Activated CD4-positive, alpha-beta T cell treated with anti-CD3 and anti-CD28 coated beads, Interleukin-2, Interleukin-4, amounts not matched to agents 100 ng/mL and 50 ng/mL, durations not matched to agents 16 hours and 8 hours (primary cell): ENCODE data around the gene RPL7A.

Experiments used
- DNase-seq: peaks from one replicate; pipeline ENCODE4 v3.0.0-alpha.2; 2020; ENCODE audit warnings: low spot score

The RPL7A gene

GRCh38 chr9:133347515-133347984, 468 bp upstream of the RPL7A start:
- no peak for DNase-seq

DNA sequence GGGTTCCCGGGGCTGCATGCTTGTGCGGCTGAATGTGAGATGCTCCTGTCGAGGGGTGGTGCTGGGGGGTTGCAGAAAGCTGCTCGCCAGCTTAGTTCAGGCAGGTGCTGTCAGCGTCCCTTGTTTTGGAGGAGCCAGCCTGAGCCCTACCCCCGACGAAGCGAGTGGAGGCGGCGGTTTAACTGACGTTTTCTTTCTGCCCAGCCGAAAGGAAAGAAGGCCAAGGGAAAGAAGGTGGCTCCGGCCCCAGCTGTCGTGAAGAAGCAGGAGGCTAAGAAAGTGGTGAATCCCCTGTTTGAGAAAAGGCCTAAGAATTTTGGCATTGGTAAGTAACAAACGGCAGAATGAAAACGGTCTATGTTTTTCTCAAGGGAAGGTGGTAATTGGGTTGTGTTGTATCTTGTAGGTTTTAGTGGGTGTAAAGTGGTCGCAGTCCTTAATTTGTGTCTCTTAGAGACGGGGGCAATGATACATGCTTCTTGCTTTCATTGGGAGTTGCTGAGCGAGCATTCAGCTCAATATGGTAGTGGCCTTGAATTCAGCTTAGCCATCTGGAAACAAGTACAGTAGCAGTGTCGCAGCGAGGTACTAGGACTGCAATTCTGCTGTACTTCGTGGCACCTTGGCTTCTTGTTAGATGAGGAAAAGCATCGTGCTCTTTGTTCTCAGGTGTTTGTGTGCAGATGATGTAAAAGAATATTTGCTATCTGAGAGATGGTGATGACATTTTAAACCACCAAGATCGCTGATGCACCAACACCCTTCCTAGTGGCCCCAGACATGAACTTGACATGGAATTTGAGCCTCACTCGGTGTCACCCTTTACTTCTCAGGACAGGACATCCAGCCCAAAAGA, 928 bp downstream of the RPL7A start:
- DNase-seq, result no peak

DNA sequence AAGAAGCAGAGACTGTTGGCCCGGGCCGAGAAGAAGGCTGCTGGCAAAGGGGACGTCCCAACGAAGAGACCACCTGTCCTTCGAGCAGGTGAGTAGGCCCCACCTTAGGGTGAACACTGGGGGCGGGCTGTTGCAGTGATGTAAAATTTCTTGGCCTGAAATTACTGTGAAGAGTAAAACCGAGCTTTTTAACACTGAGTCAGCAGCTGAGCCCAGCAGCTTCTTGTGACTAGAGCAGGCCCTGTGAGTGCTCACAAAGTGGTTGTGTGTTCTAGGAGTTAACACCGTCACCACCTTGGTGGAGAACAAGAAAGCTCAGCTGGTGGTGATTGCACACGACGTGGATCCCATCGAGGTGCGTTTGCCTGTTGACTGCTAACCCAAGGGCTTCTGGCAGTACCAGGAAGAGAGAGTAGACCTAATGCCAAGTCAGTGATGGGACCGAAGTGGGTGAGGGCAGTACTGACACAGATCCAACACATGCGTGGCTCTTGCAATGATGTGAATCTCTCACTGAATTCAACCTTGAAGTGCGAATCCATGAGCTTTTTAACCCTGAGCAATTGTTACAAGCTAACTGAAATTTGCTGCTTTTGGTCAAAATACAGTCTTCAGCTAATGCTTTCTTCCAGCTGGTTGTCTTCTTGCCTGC, 2.1 kb downstream of the RPL7A start:
- no peak for DNase-seq

- DNase-seq, result no peak
Measured at GRCh38 chr9:133351526-133351907, 3.5 kb downstream of the RPL7A start.

DNA sequence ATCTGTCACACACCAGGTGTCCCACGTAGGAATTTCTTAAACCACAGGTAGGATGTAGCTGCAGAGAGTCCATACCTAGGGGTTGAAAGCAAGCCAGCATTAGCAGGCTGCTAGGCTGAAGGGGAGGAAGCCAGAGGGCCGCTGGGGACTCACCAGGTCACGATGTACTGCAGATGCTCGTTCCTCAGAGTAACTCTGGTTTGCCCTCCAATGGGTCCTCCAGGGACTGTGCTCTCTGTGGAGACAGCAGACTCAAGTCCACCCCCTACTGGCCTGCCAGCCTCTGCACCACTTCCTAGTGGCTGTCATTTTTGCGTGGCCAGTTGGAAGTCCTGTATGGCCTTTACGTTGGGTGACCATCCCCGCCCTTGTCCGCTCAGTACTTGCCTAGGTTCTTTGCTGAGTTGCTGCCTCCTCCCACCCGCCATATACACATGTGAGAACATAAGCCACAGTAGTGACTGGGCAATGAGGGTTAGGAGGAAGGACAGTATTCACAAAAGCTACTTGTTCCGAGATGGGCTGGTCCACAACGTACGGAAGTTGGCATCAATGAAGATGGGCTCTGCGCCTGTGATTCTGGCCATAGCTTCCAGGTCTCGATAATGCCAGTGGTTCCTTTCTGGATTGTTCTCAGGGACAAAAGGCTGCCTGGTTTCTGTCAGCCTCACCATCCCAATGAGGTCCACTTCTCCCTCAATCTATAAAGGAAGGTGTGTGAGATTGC, 4.1 kb downstream of the RPL7A start:
- peak; percentile 68 for DNase-seq

DNA sequence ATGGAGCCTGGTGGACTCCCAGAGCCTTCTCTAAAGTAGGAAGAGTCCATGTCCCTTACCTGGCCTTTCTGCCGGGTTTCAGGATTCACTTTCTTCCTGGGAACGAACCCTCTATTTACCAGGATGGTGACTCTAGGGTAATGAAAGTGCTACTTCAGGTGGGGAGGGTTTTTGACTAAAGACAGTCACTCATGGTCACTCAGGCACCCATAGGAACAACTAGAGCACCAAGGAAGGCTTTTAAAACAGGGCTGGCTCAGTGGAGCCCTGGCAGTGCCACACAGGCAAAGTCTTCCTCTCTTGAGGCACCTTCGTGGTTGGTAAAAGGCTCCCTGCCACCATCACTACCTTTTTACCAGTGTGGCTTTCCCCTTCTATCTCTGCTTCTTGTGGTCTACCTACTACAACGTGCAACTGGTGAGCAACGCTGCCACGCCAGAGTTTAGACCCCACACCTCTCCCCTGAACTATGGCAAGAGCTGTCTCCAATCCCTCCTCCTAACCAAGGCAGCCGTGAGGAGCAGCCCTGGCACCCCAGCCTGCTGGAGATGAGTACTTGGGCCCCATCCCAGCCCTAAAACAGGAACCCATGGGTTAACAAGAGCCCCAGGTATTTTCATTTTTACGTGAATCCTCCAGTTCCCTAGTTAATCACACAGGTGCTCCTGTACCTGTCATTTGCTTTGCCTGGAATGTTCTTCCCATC, 4.8 kb downstream of the RPL7A start:
- DNase-seq, result no peak

DNA sequence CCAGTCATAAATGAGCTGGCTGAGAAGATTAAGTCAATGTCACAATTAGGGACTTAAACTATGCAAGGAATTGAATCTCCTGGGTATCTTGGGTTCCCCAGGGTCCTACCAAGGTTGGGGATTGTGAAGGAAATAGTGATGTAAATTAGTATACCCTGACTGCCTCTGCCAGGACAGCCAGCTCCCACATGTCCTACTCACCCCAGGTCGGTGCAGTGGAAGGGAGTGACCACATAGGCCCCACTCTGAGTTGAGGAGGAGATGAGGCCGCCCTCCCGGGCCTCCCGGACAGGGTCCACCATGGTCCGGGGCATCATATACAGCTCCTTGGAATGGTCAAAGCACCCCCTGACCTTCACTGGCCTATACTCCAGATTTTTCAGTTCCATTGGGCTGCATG, 5.5 kb downstream of the RPL7A start:
- no peak for DNase-seq

DNA sequence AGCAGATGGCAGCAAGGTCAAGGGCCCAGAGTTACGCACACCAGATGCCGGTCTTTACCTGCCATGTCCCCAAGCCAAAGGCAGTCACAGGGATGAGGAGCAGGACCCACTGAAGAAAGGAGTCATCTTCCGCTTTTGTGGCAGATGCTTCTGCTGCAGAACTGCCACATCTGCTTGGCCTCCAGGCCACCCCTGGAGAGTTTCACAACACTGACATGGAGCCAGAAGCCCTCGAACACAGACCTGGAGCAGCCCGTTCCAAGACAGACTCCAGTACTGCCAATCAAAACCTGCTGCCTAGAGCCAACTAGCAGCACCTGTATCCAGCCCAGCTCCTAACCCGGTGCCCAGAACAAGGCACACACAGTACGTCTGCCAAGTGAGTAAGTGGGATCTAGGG, 6.7 kb downstream of the RPL7A start:
- DNase-seq, result no peak

- DNase-seq, result no peak
Measured at GRCh38 chr9:133355881-133356357, 7.9 kb downstream of the RPL7A start.

DNA sequence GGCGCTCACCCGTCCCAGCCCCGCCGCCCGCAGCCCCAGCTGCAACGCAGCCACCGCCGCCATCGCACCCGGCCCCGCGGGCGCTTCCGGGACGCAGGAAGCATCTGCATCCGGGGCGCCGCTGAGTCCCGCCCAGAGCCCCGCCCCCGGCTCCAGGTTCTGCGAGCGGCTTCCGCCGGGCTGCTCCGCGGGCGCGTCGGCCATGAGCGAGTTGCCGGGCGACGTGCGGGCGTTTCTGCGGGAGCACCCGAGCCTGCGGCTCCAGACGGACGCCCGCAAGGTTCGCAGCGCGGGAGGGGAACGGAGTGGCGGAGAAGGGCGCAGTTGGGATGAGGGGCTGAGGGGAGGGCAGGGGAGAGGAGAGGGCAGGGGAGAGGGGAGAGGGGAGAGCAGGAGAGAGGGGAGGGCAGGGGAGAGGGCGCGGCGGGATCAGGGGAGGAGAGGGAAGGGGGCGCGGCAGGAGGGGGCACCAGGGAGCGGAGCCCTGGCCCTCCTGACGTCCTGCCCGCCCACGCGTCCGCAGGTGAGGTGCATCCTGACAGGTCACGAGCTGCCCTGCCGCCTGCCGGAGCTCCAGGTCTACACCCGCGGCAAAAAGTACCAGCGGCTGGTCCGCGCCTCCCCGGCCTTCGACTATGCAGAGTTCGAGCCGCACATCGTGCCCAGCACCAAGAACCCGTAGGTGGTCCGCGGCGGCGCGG, 8.5 kb downstream of the RPL7A start, which contains the start of the genes SURF1 and SURF2:
SURF1 (minus strand) TSS at position 97 of the 701 bp plus-strand sequence; CDS start at position 63, 34 bp downstream.
SURF2 (plus strand) TSS at position 160 of the 701 bp plus-strand sequence; CDS start at position 203, 43 bp downstream.
- peak; percentile 89 for DNase-seq

DNA sequence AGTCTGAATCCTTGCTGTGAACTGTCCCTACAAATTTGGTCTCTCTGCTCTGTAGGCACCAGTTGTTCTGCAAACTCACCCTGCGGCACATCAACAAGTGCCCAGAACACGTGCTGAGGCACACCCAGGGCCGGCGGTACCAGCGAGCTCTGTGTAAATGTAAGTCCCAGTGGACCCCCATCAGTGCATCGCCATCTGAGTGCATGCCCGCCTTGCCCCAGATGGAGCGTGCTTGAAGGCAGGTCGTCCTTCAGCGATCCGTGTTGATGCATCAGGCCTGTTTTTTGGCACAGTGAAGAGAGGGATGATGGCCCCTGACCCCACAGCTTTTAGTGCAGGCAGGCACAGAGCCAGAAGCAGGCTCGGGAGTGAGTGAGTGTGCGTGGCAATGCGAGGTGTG, 9.6 kb downstream of the RPL7A start:
- no peak for DNase-seq

- DNase-seq, result no peak
Measured at GRCh38 chr9:133359399-133360175, 11.6 kb downstream of the RPL7A start.

DNA sequence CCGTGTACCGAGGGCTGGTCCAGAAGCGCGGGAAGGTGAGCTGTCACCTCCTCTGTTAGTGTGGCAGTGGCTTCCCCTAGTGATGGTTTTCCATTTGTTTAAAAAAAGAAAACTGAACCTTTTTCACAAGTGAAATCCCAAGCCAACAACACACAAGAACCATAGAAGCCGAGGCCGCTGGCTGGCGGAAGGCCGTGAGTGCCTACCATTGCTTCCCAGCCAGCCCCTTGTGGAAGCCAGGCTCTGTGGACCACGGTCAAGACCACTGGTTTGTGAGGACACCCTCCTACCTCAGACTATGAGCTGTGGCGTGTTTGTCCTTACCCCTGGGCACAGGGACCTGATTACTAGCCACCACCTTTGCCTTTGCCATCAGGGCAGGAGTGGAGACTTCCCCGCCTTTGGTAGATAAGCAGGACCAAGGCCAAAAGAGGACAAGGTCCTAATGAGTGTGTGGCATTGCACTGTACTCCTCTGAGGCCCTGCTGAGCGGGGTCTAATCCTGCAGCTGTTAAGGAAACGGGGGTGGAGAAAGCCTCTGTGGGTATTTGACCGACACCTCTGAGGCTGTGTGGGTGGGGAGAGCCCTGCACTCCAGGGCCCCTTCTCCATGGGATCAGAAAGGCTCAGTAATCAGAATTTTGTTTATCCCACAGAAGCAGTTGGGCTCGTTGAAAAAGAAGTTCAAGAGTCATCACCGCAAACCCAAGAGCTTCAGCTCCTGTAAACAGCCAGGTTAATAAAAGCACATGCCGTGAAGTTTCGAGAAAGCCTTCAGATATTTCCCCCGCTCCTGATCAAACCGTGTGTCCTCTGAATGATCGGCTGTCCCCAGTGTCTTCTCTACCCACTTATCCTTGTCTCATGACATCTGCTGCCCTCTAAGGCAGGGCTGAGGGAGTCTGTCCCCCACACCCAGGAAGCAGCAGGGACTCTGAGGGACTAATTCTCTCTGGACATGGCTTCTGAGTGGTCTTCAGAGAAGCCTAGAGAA, 12.7 kb downstream of the RPL7A start:
- DNase-seq, result no peak

- no peak for DNase-seq
Measured at GRCh38 chr9:133361507-133362092, 13.6 kb downstream of the RPL7A start.

GRCh38 chr9:133362359-133363044, 14.5 kb downstream of the RPL7A start:
- no peak for DNase-seq

DNA sequence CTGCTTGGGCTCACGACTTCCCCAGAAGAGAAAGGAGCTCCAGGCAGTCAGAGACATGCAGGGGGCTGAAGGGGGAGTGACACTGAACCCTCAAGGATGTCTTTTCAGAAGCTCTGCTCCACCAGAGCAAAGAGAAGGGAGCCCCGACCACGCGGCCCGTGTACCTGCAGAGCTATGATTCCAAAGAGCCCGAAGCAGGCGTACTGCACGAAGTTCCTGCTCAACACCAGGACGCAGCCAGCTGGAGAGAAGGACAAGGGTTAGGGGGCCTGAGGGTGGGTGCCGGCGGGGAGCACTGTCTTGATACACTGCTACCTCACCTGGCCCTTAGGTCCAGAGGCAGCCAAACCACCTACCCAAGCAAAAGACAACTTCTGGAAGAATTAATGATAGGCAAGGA, 18.4 kb downstream of the RPL7A start:
- DNase-seq, result no peak

- DNase-seq, result no peak
Measured at GRCh38 chr9:133367221-133367620, 19.2 kb downstream of the RPL7A start.

GRCh38 chr9:133367778-133368177, 19.8 kb downstream of the RPL7A start:
- no peak for DNase-seq
